Nephron progenitor cell (in vitro differentiated cells): Measurements from ENCODE around the gene PTDSS2.

ENCODE experiments used
- DNase-seq: peaks from one replicate; pipeline ENCODE4 v3.0.0; 2021
- H3K27ac Mint-ChIP-seq: 2 replicates; pipeline ENCODE4 v1.8.0; 2021; ENCODE audit warnings: mild to moderate bottlenecking, moderate library complexity, mixed read lengths
- H3K27me3 Mint-ChIP-seq: 2 replicates; pipeline ENCODE4 v1.8.0; 2021; ENCODE audit warnings: mild to moderate bottlenecking, low read depth, mixed read lengths; ENCODE audit not compliant: poor library complexity
- H3K36me3 Mint-ChIP-seq: 2 replicates; pipeline ENCODE4 v1.8.0; 2021; ENCODE audit warnings: low read depth, mixed read lengths
- H3K4me1 Mint-ChIP-seq: 2 replicates; pipeline ENCODE4 v1.8.0; 2021; ENCODE audit warnings: mixed read lengths
- H3K4me3 Mint-ChIP-seq: 2 replicates; pipeline ENCODE4 v1.8.0; 2021; ENCODE audit warnings: mild to moderate bottlenecking, moderate library complexity, mixed read lengths
- H3K9me3 Mint-ChIP-seq: 2 replicates; pipeline ENCODE4 v1.8.0; 2021; ENCODE audit warnings: mild to moderate bottlenecking, moderate library complexity, mixed read lengths
- TF ChIP-seq, protein P1 (sequence below): fragments of 200-600 bp; sonication (generic); IDR thresholded peaks from 2 replicates; pipeline ENCODE4 v1.5.0; 2021; ENCODE audit warnings: antibody characterized with exemption

PTDSS2 gene

DNA sequence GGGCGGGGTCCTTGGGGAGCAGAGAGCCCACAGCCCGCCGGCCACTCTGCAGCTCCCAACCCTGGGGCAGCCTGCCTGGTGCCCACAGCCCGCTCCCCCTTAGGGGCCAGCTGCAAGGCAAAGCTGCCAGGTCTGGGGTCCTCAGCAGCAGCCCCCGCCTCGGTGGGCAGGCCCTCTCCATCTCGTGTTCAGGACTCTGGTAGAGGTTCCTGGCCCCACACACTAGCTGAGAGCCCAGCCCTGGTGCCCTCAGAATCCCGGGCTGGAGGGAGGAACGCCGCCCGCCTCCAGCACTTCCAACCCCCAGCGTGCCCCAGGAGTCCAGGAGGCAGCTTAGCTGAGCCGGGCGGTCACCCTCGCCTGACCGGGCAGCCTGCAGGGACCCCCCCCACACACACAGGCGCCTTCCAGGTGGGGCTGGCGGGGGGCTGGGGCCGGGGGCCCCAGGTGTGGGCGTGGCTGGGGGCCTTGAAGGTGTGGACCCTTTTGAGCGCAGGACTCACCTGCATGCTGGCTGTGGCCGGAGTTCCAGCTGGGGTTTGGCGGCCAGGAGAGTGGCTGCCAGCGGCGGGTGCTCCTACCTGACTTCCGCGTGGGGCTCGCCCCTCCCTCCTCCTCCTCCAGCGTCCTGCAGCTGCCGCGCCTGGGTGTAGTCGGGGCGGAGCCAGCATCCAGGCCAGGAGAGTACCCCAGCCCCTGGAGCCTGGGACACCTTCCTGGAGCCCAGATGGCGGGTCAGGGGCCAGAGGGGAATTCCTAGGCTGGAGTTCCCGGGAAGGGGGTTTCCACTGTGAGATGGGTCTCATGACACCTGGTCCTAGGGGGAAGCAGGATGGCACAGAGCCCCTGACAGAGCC is 8.4 kb upstream of the PTDSS2 start, which contains the start of gene ANO9:
Gene ANO9, minus strand, starts transcription at position 594 of the 857 bp plus-strand sequence. Its CDS starts 85 bp downstream, at position 509.
- peaks cover 5% of the 10 kb centered on the region for H3K9me3 Mint-ChIP-seq
- TF ChIP-seq, protein P1, sequence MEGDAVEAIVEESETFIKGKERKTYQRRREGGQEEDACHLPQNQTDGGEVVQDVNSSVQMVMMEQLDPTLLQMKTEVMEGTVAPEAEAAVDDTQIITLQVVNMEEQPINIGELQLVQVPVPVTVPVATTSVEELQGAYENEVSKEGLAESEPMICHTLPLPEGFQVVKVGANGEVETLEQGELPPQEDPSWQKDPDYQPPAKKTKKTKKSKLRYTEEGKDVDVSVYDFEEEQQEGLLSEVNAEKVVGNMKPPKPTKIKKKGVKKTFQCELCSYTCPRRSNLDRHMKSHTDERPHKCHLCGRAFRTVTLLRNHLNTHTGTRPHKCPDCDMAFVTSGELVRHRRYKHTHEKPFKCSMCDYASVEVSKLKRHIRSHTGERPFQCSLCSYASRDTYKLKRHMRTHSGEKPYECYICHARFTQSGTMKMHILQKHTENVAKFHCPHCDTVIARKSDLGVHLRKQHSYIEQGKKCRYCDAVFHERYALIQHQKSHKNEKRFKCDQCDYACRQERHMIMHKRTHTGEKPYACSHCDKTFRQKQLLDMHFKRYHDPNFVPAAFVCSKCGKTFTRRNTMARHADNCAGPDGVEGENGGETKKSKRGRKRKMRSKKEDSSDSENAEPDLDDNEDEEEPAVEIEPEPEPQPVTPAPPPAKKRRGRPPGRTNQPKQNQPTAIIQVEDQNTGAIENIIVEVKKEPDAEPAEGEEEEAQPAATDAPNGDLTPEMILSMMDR, result no peak
- H3K4me3 Mint-ChIP-seq, result no peak within 1 kb of the TSS
- H3K36me3 Mint-ChIP-seq, result no peaks in the 10 kb centered on the region
- peaks cover 4% of the 10 kb centered on the region for H3K27me3 Mint-ChIP-seq
- H3K4me1 Mint-ChIP-seq, result peaks cover 28% of the 10 kb centered on the region
- no peak within 1 kb of the TSS for H3K27ac Mint-ChIP-seq
- peak; percentile 59 for DNase-seq

DNA sequence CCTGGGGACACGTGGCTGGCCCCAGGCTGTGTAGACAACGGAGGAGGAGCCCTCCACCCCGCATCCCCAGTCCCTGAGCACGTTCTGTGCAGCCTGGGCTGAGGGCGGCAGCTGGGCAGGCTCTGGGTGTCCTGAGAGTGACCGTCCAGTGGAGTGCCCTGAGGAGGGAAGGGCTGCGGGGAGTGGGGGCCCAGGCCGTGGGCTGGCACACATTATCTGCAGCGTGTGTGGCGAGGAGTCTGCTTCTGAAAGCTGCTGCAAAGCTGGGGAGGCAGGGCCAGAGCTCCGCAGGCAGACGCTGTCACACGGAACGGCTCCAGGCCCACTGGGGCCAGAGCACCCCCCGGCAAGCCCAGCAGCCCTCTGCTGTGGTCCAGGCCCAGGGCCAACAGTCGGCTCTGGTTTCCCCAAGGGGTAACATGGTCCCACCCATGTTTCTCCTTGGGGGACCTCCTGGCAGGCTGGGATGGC is 7.4 kb upstream of the PTDSS2 start:
- no peak overlapping the region for H3K4me3 Mint-ChIP-seq
- TF ChIP-seq, protein P1, result no peak
- H3K9me3 Mint-ChIP-seq, result no peaks in the 10 kb centered on the region
- peaks cover 28% of the 10 kb centered on the region for H3K4me1 Mint-ChIP-seq
- no peaks in the 10 kb centered on the region for H3K36me3 Mint-ChIP-seq
- H3K27ac Mint-ChIP-seq, result no peak overlapping the region
- DNase-seq, result no peak
- H3K27me3 Mint-ChIP-seq, result peaks cover 4% of the 10 kb centered on the region

DNA sequence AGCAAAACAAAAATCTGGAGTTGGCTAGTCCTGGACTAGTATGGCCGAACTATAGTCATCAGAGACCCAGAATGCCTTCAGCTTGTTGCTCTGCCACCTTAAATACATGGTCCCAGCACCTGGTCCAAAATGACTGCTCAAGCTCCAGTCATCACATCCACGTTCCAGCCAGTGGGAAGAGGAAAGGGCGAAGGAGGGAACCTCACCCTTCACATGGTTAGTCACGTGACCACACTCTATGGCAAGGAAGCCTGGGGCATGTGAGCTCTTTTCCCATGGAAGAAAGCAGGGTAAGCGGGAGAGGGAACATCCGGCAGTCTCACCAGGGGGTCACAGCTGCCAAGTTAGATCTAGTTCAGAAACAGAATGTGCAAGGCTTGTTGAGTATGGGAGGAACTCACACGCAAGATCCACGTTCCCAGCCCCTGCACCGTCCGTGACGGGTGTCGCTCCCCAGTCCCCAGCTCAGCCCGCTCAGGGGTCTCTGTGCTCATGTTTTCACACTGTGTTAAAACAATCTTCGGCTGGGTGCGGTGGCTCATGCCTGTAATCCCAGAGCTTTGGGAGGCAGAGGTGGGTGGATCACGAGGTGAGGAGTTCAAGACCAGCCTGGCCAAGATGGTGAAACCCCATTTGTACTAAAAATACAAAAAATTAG is 6.4 kb upstream of the PTDSS2 start:
- no peak for DNase-seq
- H3K27ac Mint-ChIP-seq, result no peak overlapping the region

DNA sequence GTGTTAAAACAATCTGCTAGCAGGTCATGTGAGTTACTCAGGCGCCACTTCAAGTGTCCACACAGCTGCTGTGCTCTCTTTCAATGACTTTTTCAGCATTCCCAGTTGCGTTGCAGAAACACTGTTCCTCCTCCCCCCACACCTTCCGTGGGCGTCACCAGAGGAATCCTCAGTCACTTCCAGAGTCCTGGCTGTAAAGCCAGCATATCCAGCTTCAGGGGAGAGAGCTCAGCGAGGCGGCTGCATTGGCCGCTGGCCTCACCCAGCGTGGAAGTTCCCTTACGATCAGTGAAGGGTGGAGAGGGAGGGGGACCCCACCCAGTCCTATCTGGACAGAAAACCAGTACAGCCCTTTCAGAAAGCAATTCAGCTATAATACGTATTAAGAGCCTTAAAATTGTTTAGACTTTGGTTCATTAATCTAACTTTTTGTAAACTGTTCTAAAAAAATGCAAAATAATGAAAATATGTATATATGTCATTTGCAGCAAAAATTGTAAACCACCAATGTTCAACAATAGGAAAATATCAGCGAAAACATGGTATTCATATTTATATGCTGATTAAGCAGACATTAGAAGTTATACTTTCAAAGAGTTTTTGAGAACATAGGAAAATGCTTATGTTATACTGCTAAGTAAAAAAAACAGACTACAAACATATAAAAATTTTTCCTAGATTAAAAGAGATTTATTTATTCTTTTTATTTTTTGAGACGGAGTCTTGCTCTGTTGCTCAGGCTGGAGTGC is 5.5 kb upstream of the PTDSS2 start:
- H3K9me3 Mint-ChIP-seq, result no peaks in the 10 kb centered on the region
- H3K27me3 Mint-ChIP-seq, result peaks cover 4% of the 10 kb centered on the region
- peak overlapping the region; percentile 23 for H3K4me3 Mint-ChIP-seq
- no peaks in the 10 kb centered on the region for H3K36me3 Mint-ChIP-seq
- no peak overlapping the region for H3K27ac Mint-ChIP-seq
- H3K4me1 Mint-ChIP-seq, result peaks cover 37% of the 10 kb centered on the region
- no peak for DNase-seq
- TF ChIP-seq, protein P1, result no peak

More for the DNA sequence above, 6.4 kb upstream of the PTDSS2 start:
- TF ChIP-seq, protein P1, result no peak
- H3K4me1 Mint-ChIP-seq, result peaks cover 35% of the 10 kb centered on the region
- H3K36me3 Mint-ChIP-seq, result no peaks in the 10 kb centered on the region
- H3K9me3 Mint-ChIP-seq, result no peaks in the 10 kb centered on the region
- no peak overlapping the region for H3K4me3 Mint-ChIP-seq
- H3K27me3 Mint-ChIP-seq, result peaks cover 4% of the 10 kb centered on the region

DNA sequence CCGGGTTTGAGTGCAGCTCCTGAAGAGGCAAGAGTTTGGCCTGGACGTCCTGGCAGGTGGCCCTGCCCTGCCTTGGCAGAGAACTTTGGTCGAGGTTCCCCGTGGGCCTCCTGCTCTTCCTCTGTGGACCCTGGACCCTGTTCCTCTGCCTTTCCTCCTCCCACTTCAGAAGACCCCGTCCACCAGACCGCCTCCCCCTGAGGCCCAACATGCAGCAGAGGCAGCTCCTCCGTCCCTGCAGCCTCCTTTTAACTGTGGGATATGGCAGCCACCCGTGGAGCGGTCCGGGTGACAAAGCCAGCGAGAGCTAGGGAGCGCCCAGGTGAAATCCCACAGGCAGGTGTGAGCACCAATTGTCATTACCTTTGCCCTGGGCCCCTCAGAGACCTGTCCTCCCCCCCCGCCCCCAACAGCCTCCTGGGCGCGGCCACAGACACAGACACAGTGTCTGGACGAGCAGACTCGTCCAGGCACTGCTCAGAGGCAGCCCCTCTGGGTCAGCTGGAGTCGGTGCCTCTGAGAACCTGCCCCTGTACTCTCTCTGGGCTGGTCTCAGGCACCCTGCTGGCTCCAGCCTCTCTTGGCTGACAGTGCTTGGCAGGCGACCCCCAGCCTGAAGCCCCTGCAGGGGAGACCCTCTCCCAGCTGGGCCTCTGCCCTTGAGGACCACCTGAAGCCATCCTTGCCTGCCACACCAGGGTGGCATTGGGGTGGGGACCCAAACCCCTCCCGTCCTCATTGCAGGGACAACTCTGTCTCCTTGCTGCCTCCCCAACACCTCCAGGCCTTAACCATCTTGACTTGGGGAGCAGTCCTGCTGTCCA is 4.1 kb upstream of the PTDSS2 start:
- DNase-seq, result no peak
- peaks cover 36% of the 10 kb centered on the region for H3K4me1 Mint-ChIP-seq
- no peaks in the 10 kb centered on the region for H3K9me3 Mint-ChIP-seq
- peaks cover 4% of the 10 kb centered on the region for H3K27me3 Mint-ChIP-seq
- TF ChIP-seq, protein P1, result no peak
- no peaks in the 10 kb centered on the region for H3K36me3 Mint-ChIP-seq
- peak overlapping the region; percentile 86 for H3K27ac Mint-ChIP-seq
- no peak overlapping the region for H3K4me3 Mint-ChIP-seq
